GM19240 (cell line): Measurements from ENCODE around the gene AKR1C1.
"Not testable (repeated sequence)": the region's sequence is repeated elsewhere in the genome, so short reads cannot be mapped to it uniquely, and the experiment has no call there.

Experiments
- DNase-seq: peaks from one replicate; pipeline ENCODE4 v3.0.0; 2011; ENCODE audit warnings: low spot score; ENCODE audit not compliant: insufficient read length

AKR1C1 gene

GRCh38 chr10:4962876-4963814 lies at the start of gene AKR1C1:
AKR1C1 (plus strand) TSS chr10:4963415; CDS start chr10:4963445, 30 bp downstream.
- not testable (repeated sequence) for DNase-seq

GRCh38 chr10:4914213-4914850 lies 48.9 kb upstream of the AKR1C1 start:
- DNase-seq: no peak

GRCh38 chr10:4916086-4916716 lies 47.0 kb upstream of the AKR1C1 start:
- no peak for DNase-seq

GRCh38 chr10:4918236-4918635 lies 45.0 kb upstream of the AKR1C1 start:
- no peak for DNase-seq

GRCh38 chr10:4924482-4924881 lies 38.7 kb upstream of the AKR1C1 start:
- not testable (repeated sequence) for DNase-seq

GRCh38 chr10:4926400-4926799 lies 36.8 kb upstream of the AKR1C1 start:
- DNase-seq: no peak

- DNase-seq: no peak
Measured at GRCh38 chr10:4931587-4931986, 31.6 kb upstream of the AKR1C1 start.

- DNase-seq: no peak
Measured at GRCh38 chr10:4934391-4934987, 28.7 kb upstream of the AKR1C1 start.

GRCh38 chr10:4937346-4937745 lies 25.9 kb upstream of the AKR1C1 start:
- DNase-seq: no peak

GRCh38 chr10:4939224-4940072 lies 23.8 kb upstream of the AKR1C1 start:
- DNase-seq: no peak

- not testable (repeated sequence) for DNase-seq
Measured at GRCh38 chr10:4940073-4940428, 23.2 kb upstream of the AKR1C1 start.

- DNase-seq: not testable (repeated sequence)
Measured at GRCh38 chr10:4940909-4941308, 22.3 kb upstream of the AKR1C1 start.

GRCh38 chr10:4941540-4942330 lies 21.5 kb upstream of the AKR1C1 start:
- DNase-seq: no peak

- DNase-seq: not testable (repeated sequence)
Measured at GRCh38 chr10:4942931-4943330, 20.3 kb upstream of the AKR1C1 start.

- DNase-seq: not testable (repeated sequence)
Measured at GRCh38 chr10:4943416-4943815, 19.8 kb upstream of the AKR1C1 start.

- no peak for DNase-seq
Measured at GRCh38 chr10:4943821-4944220, 19.4 kb upstream of the AKR1C1 start.

GRCh38 chr10:4944841-4945240 lies 18.4 kb upstream of the AKR1C1 start:
- no peak for DNase-seq

GRCh38 chr10:4945766-4946717 lies 17.2 kb upstream of the AKR1C1 start:
- DNase-seq: no peak
